Transverse colon (tissue), 4 donors: ENCODE data around the gene DOCK10.

Source experiments
- EP300 ChIP-seq: sonication (generic); formaldehyde crosslinking; IDR thresholded peaks from one replicate; pipeline ENCODE4 v1.6.1; 2017; ENCODE audit warnings: antibody characterized with exemption, low read depth
- POLR2A ChIP-seq: fragments of 450-650 bp; IDR thresholded peaks from one replicate; pipeline ENCODE4 v1.6.1; 2016; ENCODE audit warnings: antibody characterized with exemption, mild to moderate bottlenecking, moderate library complexity
- POLR2AphosphoS5 ChIP-seq, 3 donors: sonication (generic); formaldehyde crosslinking; IDR thresholded peaks; one replicate each; pipeline ENCODE4 v1.6.1; 2016; ENCODE audit warnings: antibody characterized with exemption in 3 of 3
- TF ChIP-seq, protein P1 (sequence below), 5 experiments: fragments of 200-600 bp in 3 of 5; fragments of 450-650 bp in 2 of 5; sonication (generic) in 3 of 5; IDR thresholded peaks; 1 replicate in 2 of 5; 2 replicates in 3 of 5; pipeline ENCODE4 v1.5.1; 2016 to 2017; ENCODE audit warnings: antibody characterized with exemption in 5 of 5, inconsistent platforms in 3 of 5, mild to moderate bottlenecking in 2 of 5, moderate library complexity in 1 of 5

DNA sequence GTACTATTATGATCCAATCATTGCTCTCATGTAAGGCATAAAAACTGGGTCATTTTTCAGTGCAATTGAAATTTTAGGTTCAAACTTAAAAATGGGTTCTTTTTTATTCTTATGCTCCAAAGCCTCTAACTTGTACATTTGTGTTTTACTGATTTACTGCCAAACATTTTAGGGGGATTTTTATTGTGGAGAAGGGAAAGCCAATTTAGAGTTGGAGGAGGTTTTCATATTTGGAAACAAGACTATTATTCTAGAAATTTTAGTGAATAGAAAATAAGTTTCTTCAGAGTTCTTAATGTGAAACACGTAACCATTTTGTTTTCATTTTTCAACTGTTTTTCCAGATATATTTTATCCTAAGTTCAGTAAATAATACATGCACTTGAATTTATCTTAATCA, 138.6 kb downstream of the DOCK10 start:
- no peak for TF ChIP-seq EP300
- TF ChIP-seq POLR2AphosphoS5 (IDR thresholded peaks at IDR 0.05) = no peak
- TF ChIP-seq, protein P1, sequence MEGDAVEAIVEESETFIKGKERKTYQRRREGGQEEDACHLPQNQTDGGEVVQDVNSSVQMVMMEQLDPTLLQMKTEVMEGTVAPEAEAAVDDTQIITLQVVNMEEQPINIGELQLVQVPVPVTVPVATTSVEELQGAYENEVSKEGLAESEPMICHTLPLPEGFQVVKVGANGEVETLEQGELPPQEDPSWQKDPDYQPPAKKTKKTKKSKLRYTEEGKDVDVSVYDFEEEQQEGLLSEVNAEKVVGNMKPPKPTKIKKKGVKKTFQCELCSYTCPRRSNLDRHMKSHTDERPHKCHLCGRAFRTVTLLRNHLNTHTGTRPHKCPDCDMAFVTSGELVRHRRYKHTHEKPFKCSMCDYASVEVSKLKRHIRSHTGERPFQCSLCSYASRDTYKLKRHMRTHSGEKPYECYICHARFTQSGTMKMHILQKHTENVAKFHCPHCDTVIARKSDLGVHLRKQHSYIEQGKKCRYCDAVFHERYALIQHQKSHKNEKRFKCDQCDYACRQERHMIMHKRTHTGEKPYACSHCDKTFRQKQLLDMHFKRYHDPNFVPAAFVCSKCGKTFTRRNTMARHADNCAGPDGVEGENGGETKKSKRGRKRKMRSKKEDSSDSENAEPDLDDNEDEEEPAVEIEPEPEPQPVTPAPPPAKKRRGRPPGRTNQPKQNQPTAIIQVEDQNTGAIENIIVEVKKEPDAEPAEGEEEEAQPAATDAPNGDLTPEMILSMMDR (IDR thresholded peaks at IDR 0.05) = no peak
- TF ChIP-seq POLR2A = no peak
